ENCODE results near the gene KDM5D.

DNA sequence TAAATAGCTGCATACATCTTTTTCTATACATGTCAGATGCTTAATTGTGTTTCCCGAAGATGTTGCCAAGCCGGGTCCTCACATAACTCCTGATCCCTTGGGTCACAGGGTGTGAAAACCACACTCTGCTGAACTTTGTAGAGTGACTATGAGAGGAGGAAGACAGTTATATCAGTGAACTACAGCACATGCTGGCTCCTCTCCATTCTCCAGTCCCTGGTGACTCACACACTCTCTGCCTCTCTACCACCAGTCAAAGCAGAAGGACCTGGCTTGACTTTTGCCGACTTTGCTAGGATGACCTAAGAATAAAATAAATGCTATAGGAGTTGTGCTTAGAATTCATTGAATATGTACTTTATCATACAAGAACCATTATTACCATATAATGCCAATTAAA is 23.8 kb upstream of the KDM5D start:
- TF ChIP-seq, protein P1, sequence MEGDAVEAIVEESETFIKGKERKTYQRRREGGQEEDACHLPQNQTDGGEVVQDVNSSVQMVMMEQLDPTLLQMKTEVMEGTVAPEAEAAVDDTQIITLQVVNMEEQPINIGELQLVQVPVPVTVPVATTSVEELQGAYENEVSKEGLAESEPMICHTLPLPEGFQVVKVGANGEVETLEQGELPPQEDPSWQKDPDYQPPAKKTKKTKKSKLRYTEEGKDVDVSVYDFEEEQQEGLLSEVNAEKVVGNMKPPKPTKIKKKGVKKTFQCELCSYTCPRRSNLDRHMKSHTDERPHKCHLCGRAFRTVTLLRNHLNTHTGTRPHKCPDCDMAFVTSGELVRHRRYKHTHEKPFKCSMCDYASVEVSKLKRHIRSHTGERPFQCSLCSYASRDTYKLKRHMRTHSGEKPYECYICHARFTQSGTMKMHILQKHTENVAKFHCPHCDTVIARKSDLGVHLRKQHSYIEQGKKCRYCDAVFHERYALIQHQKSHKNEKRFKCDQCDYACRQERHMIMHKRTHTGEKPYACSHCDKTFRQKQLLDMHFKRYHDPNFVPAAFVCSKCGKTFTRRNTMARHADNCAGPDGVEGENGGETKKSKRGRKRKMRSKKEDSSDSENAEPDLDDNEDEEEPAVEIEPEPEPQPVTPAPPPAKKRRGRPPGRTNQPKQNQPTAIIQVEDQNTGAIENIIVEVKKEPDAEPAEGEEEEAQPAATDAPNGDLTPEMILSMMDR (IDR thresholded peaks at IDR 0.05) = no peak
- TF ChIP-seq POLR2A (IDR thresholded peaks at IDR 0.05) = no peak

Data from right lobe of liver (tissue), 4 donors.